ENCODE results near the gene SHISA9.
A peak's percentile ranks its signal among the peaks of the same experiment; 100 is the strongest.

SHISA9 gene

GRCh38 chr16:13083681-13084080 is 182.3 kb downstream of the SHISA9 start:
- no peak for DNase-seq

DNA sequence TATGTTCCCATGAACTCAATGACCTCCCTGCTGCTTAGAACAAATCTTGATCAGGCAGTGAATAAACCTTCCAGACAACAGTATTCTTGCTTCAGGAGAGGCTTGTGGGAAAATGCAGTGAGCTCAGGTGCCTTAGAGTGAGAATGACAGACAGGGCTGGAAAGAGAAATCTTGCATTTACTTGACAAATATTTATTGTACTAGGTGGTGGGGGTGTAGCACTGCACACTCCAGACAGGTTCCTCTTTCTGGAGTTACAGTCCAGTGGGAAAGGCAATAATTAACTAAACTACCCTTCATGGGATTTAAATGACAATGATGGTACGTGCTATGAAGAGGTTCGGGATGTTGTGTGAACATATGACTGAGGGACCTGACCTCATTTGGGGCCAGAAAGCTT is 182.9 kb downstream of the SHISA9 start:
- DNase-seq, result no peak

- no peak for DNase-seq
These were observed 192.3 kb downstream of the SHISA9 start for GRCh38 chr16:13093661-13094060.

DNA sequence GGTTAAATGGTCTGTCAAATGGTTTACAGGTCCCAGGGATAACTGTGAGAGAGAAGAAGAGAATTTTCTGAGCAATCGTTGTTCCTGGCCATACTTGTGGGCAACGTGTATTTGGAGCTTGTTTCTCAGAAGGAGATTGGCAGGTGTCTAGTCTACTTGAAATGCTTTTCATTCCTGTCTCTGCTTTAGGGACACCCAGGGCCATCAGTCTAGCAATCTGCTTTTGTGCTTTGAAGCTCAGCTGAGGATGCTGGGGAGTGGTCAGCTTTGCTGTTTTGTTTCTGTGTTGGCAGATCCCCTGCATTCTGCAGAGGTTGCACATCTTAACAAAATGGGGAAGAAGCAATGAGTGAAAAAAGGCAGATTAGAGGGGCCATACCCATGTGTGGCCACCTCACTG is 193.7 kb downstream of the SHISA9 start:
- no peak for DNase-seq

DNA sequence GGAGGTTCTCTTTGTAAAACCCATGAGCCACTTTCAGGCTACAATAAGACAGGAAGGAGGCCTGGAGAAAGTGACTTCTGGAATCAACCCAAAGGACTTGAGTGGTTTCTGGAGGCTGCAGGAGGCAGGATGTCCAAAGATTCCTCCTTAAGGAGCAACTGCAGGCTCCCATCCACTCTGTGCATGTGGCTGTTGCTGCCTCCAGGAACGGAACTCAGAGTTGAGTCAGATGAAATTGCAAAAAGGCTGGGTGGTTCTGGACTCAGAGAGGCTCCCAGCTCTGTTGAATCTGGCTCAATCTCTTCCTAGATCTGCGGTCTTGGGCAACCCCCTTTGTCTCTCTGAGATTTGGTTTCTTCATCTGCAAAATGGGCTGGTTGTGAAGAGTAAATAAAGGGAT is 197.1 kb downstream of the SHISA9 start:
- no peak for DNase-seq

GRCh38 chr16:13099822-13100221 is 198.4 kb downstream of the SHISA9 start:
- no peak for DNase-seq

- no peak for DNase-seq
These were observed 199.6 kb downstream of the SHISA9 start for GRCh38 chr16:13100970-13101369.

DNA sequence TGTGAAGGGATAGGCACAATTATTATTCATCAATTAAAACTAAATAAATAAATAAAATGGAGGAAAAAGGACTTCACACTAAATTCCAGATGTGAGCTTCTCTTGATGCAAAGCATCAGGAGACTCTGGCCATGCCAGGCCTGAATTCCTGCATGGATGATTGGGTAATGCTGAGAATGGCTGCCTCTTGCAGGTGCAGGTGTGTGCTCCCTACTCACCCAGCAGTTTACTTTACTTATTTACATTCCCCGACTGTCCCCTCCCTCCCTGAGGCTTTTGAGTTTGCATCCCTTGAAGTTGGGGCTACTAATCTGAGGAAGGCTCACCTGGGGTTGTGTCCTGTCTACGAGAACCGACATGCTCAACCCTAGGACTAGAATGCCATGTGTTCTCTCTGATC is 200.4 kb downstream of the SHISA9 start:
- DNase-seq, result no peak

DNA sequence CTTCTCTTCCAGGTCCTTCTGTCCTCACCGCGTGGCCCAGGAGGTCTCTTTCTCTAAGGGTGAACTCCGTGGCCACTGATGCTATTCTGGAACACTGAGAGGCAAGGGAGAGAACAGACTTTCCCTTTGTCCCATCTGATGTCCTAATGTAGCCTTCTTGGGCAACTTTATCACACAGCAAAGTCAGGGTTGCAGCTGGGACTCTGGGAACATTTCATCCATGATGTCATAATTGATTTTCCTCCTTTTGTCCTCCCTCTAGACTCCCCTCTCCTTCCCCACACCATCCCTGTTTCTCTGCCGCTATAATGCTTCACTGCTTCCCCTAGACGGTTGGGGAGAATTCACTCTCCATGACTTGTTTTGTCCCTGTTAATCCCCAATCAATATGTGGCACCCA is 201.0 kb downstream of the SHISA9 start:
- no peak for DNase-seq

- no peak for DNase-seq
These were observed 202.6 kb downstream of the SHISA9 start for GRCh38 chr16:13103831-13104530.

DNA sequence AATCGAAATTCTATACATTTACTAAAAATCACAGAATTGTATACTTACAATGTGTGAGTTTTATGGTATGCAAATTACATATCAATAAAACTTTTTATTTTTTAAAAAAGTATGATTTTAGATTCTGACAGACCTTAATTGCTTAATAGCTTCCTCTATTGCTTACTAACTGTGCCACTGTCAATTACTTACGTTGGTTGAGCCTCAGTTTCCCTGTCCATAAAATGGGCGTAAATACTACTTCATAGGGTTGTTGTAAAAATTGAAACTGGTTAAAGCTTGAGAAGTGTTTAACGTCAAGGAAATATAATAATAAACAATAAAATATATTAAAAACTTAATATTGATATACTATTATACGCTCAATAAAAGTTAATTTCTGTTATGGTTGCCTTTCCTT is 203.4 kb downstream of the SHISA9 start:
- no peak for DNase-seq

DNA sequence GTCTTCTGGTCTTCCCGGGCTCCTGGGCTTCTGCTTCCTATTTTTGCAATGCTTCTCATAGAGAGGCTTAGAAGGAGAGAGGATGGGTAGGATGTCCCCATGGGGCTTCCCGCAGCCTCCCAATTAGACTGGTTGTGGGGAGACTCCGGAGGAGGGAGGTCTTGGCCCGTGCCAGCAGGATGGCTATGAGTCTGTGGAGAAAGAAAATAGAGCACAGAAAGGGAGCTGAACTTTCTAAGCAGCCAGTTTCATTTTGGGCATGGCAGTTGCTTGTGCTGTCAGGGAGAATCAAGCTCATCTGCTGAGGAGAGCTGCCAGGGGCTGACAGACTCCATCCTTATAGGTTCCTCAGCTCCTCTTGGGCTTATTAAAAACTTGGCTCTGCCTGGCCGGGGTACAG is 204.0 kb downstream of the SHISA9 start:
- no peak for DNase-seq

DNA sequence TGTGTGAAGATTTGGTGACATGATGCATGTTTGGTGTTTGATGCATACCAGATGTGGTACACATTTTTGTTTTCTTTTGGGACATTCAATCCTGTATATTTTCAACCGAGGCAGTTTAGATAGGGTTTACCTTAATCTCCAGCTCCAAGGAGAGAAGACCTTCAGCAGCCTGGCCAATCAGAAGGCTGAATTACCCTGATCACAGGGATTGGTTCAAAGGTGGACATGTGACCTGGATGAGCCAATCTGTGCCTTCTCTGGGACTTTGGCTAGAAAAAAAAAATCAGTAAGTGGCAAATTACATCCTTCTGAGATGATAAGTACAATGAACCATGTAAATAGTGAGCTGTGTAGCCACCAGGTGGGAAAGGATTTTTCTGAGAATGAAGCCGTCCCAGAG is 205.1 kb downstream of the SHISA9 start:
- DNase-seq, result no peak

DNA sequence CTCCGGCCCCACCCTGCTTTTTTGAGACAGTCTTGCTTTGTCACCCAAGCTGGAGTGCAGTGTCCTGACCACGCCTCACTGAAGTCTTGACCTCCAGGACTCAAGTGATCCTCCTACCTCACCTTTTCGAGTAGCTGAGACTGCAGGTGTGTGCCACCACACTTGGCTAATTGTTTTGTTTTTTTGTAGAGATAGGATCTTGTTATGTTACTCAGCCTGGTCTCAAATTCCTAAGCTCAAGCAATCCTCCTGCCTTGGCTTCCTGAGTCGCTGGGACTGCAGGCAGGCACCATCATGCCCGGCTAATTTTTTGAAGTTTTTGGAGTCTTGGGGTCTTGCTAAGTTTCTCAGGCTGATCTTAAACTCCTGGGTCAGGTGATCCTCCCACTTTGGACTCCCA is 206.7 kb downstream of the SHISA9 start:
- no peak for DNase-seq

- DNase-seq, result no peak
These were observed 207.8 kb downstream of the SHISA9 start for GRCh38 chr16:13109171-13109570.

- DNase-seq, result no peak
These were observed 208.9 kb downstream of the SHISA9 start for GRCh38 chr16:13110124-13110796.

DNA sequence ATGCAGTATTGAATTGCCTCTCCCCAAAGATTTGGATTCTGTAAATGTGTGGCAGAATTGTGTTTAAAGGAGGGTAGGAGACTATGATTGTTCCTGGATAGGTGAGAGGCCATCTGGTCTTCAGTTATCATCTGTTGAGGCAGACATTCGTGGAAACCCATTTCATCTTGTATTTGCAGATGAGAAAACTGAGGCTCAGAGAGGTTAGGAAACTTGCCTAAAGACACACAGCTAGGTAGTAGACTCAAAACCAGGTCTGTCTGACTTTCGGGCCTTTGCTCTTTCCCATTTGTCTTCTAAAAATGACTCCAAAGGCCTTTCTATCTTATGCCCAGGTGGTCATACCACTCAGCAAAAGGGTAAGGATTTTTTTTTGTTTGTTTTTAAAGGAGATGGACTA is 210.3 kb downstream of the SHISA9 start:
- no peak for DNase-seq

- no peak for DNase-seq
These were observed 212.3 kb downstream of the SHISA9 start for GRCh38 chr16:13113741-13114140.

DNA sequence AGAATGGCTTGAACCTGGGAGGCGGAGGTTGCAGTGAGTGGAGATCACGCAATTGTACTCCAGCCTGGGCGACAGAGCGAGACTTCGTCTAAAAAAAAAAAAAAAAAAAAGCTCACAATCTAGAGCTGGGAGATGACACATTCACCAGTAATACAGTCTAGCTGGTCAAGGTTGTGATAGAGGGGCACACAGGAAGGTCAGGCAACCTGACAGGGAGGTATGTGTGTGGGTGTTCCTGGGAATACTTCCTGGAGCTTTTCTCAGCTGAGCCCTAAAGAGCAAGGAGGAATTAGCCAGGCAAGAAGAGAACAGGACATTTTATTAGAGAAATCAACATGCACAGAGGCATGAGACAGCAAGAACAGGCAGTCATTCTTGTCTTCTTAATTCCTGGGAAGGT is 216.7 kb downstream of the SHISA9 start:
- DNase-seq, result no peak

DNA sequence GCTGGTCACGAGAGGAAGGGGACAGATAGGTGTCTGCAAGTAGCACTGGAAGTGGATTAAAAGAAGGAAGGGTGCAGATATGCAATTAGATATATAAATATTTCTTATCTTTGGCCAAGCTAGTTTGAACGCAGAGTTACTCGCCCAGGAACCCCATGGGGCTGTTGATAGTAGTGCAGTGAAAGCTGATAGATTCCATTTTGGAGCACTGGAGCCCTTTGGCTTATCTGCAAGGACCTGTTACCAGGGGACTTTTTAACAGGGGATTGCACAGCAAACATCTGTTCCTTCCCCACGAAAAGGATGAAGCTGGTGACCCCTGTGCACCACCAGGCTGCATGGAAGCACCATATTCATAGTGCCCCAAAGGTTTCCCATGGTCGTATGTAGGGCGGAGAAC is 218.7 kb downstream of the SHISA9 start:
- no peak for DNase-seq

DNA sequence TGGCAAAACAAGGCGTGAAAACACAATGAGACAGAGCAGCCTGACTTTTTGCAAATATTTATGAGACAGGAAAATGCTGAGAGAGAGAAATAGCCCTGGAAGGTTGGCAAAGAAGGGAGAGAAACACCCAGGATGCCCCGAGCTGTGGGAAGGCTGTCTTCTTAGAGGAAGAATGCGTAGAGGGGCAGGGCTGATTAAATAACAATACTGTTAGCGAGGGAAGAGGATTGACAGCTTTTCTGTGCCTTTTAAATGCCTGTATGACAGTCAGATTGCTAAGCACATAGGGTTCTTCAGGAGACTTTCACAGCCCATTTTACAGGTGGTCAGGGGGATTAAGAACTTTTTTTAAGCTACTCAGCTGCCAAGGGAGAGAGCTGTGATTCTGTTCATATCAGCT is 219.2 kb downstream of the SHISA9 start:
- DNase-seq, result no peak

DNA sequence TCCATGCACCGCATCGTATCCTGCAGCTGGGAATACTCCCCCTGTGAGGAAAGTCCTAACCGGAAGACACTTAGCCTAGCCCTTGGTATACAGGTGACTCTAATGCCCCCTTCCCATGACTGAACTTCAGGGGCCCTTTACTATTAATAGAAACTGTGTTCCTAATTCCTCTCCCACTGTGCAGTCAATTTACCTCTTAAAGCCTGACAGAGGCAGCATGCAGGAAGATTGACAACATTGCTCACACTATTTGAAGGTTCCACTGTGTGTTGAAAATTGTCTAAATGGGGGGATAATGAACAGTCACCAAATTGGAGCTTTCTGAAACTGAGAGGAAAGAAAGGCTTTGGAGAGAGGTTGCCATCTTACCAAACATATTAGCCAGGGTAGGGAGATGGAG is 222.6 kb downstream of the SHISA9 start:
- no peak for DNase-seq

- no peak for DNase-seq
These were observed 225.7 kb downstream of the SHISA9 start for GRCh38 chr16:13127144-13127543.

DNA sequence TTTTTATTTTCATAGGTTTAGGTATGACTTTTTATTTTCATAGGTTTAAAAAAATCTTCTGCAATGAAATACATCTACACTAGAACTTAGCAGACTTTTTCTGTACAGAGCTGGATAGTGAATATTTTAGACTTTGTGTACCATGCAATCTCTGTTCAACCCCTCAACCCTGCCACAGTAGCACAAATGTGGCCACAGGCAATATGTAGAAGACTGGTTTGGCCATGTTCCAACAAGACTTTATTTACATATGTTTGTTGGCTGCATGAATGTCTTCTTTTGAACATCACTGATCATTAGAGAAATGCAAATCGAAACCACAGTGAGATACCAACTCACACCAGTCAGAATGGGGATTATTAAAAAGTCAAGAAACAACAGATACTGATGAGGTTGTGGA is 229.2 kb downstream of the SHISA9 start:
- DNase-seq, result peak; percentile 50

DNA sequence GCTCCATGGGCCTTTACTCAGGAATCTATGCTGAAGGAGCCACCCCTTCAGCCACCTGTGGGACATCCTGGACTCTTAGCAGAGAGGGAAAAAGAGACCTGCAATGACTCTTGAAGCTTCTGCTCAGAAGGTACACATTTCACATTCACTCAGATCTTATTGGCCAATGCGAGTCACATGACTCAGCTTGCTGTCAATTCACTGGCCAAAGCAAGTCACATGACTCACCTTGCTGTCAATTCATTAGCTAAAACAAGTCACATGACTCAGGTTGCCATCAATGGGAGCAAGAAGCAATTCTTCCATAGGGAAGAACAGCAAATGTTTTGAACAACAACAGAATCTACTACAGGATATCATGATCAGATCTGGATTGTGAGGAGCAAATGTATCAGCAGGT is 233.4 kb downstream of the SHISA9 start:
- no peak for DNase-seq

Measured in NCI-H345 (cell line).